AG04450 (cell line): ENCODE data around the gene FAM120B. TPM values are rescaled to one million over a fixed set of nuclear protein-coding genes. Genes with fewer than 3 reads are reported as not detected.

Source experiments
- CTCF ChIA-PET: fragments of 300-600, 350-600 bp; formaldehyde crosslinking; extraction: SDS; loops from one replicate; lab custom pipeline; 2022; ENCODE audit warnings: antibody characterized with exemption, inconsistent platforms; lab: Charles Lee
- POLR2A ChIA-PET: fragments of 350-600 bp; formaldehyde crosslinking; extraction: SDS; loops from one replicate; lab custom pipeline; 2021; ENCODE audit warnings: antibody characterized with exemption, inconsistent platforms; lab: Yijun Ruan, JAX
- DNase-seq: peaks from one replicate; pipeline ENCODE4 v3.0.0-alpha.2; 2011; ENCODE audit warnings: low read depth, low spot score
- H3K27ac ChIP-seq: one replicate; pipeline ENCODE4 v1.5.1; 2012; ENCODE audit warnings: low read depth, low read length, control low read depth
- H3K27me3 ChIP-seq: one replicate; pipeline ENCODE4 v1.6.0; 2012; ENCODE audit warnings: low read length; ENCODE audit not compliant: control insufficient read depth, insufficient read depth
- H3K4me3 ChIP-seq: 2 replicates; pipeline ENCODE4 v1.5.1; 2011; ENCODE audit warnings: mild to moderate bottlenecking, low read depth, low read length, control low read depth
- H3K9me3 ChIP-seq: 2 replicates; pipeline ENCODE4 v1.5.1; 2012; ENCODE audit warnings: low read length; ENCODE audit not compliant: control insufficient read depth, insufficient read depth
- polyA plus RNA-seq: library from polyadenylated mRNA; depleted of rRNA; stranded (reverse); fragments of >200 nt; gene quantifications from 2 replicates; pipeline ENCODE4 v1.2.3, GENCODE V29; 2011
- TF ChIP-seq, protein P1 (sequence below): IDR thresholded peaks from 2 replicates; pipeline ENCODE4 v1.5.1; 2011; ENCODE audit warnings: low read depth, low read length, control low read depth, inconsistent platforms

The FAM120B gene
- polyA plus RNA-seq, 1 experiment = 13.9 TPM

DNA sequence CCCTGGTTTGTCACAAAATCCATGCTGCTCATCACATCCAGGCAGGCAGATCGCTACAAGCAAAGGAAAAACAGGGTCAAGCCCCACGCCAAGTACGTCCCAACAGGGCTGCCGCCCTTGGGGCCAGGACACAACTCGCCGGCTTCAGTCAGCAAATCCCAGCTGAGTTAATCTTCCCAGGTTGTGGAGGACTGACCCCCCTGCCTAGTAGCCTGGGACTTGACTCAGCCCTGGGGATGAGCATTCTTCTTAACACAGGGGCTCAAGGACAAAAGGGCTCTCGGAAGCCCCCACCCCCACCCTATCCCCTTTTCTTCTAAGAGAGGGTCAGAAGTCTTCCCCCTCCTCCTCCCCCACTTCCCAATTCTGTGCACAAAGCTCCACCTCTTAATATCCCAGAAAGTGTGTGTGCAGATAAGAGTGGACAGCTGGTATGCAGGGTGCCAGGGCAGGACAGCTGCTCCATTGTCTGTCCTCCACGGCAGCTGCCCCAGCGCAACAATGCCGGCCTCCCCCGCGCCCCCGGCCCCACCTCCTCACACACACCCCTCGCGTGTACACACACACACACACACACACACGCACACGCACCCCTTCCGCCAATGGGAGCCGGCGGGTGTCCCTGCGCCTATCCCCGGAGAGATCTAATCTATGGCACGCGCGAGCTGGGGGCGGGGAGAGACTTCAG is 20.2 kb upstream of the FAM120B start:
- TF ChIP-seq, protein P1, sequence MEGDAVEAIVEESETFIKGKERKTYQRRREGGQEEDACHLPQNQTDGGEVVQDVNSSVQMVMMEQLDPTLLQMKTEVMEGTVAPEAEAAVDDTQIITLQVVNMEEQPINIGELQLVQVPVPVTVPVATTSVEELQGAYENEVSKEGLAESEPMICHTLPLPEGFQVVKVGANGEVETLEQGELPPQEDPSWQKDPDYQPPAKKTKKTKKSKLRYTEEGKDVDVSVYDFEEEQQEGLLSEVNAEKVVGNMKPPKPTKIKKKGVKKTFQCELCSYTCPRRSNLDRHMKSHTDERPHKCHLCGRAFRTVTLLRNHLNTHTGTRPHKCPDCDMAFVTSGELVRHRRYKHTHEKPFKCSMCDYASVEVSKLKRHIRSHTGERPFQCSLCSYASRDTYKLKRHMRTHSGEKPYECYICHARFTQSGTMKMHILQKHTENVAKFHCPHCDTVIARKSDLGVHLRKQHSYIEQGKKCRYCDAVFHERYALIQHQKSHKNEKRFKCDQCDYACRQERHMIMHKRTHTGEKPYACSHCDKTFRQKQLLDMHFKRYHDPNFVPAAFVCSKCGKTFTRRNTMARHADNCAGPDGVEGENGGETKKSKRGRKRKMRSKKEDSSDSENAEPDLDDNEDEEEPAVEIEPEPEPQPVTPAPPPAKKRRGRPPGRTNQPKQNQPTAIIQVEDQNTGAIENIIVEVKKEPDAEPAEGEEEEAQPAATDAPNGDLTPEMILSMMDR = no peak
- no peak for DNase-seq
- H3K27ac ChIP-seq = no peak overlapping the region
- POLR2A ChIA-PET = no interaction called here
- H3K9me3 ChIP-seq = no peaks in the 10 kb centered on the region; the same call in 1 of the 2 replicates
- H3K27me3 ChIP-seq = peaks cover 54% of the 10 kb centered on the region
- no peak overlapping the region for H3K4me3 ChIP-seq
- CTCF ChIA-PET = no interaction called here

DNA sequence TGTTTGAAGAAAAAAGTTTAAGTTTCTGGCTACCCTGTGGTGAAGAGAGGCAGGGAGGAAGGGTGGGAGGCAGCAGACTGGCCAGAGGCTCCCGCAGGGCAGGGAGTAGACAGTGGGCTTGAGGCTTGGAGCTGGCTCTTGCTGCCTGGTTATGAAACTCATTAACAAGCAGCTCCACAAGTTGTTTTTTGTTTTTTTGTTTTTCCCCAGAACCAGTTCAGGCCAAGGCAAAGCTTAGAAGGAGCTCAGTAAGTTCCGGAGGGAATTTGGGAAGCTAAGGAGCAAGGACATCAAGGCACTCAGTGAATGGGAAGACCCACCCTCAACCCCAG is 19.7 kb upstream of the FAM120B start:
- no peak for DNase-seq
- Histone ChIP-seq H3K27me3 (peaks cover 59% of the 10 kb centered on the region), H3K9me3 (no peaks in the 10 kb centered on the region; the same call in 1 of the 2 replicates), H3K27ac (no peak overlapping the region), H3K4me3 (no peak overlapping the region)
- POLR2A ChIA-PET = no interaction called here
- CTCF ChIA-PET = no interaction called here
- TF ChIP-seq, protein P1 = no peak

DNA sequence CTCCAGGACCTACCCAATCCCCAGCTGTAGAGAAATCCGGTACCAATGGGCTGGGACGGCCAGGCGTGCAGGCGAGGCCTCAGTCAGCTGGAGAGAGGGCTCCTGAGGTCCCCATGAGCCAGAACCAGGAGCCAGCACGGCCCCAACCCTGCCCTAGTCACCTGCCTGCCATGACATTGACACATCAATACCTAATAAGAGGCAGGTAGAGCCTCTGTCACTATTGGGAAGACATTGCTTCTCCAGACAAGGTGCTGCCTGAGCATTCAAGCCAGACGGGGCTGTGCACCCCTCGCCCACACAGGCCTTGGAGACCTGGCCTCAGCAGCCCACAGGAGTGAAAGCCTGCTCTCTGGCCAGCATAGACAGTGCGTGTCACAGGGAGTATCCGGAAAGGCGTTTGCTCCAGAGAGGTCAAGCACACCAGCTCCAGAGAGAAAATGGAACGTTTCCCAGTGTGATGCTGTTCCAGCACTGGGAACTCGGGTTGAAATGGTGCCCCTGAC is 19.1 kb upstream of the FAM120B start:
- no peak for DNase-seq
- ChIA-PET CTCF (no interaction called here), POLR2A (no interaction called here)
- TF ChIP-seq, protein P1 = no peak
- Histone ChIP-seq H3K9me3 (no peaks in the 10 kb centered on the region; the same call in 1 of the 2 replicates), H3K27me3 (peaks cover 65% of the 10 kb centered on the region), H3K4me3 (no peak overlapping the region), H3K27ac (no peak overlapping the region)

DNA sequence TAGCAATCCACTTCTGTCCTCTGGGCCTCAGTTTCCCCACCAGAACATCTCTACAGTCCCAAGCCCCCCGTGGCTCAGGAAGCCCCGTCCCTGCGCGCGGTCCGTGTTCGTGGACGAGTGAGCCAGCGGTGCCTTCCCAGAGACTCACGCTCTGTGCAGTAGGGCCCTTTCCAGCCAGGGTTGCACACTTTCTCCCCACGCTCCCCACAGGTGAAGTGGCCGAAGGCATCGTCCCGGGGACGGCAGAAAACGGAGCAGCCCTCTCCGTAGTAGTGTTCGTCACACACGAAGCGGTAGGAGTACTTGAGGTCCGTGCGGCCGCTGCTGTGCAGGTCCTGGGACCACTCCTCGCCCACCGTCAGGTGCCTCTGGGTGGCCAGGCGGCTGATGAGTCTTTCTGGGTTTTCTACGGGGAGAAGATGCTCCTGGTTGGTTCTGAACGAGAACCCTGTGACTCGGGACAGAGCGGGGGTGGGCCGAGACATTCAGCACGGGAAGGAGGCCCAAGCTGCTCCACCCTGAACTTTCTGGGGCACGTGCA is 18.4 kb upstream of the FAM120B start:
- CTCF ChIA-PET = interaction anchor here (0.6 kb wide), 1 partner anchor 114 kb away, joined by 3 read pairs; no protein-coding TSS in a partner anchor
- TF ChIP-seq, protein P1 = no peak
- POLR2A ChIA-PET = no interaction called here
- DNase-seq = no peak
- no peak overlapping the region for H3K27ac ChIP-seq
- H3K27me3 ChIP-seq = peaks cover 72% of the 10 kb centered on the region
- H3K4me3 ChIP-seq = no peak overlapping the region
- H3K9me3 ChIP-seq = no peaks in the 10 kb centered on the region; the same call in 1 of the 2 replicates

DNA sequence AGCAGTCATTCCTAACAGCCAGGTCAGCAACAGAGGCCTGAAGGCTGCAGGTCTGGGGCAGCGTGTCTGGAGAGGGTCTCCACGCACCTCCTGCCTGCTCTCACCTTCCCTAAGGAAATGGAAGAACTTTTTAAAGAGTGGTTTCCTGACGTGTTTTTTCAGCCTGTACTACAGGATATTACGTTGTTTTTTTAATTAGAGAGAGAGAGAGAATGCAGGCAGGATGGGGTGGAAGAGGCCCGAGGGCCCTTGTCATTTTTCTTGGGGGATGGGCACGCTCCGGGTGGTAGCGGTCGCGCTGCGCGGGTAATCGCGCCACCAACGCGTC is 17.7 kb upstream of the FAM120B start:
- H3K27me3 ChIP-seq = peaks cover 78% of the 10 kb centered on the region
- no peak for DNase-seq
- ChIA-PET POLR2A (no interaction called here), CTCF (no interaction called here)
- H3K9me3 ChIP-seq = no peaks in the 10 kb centered on the region; the same call in 1 of the 2 replicates
- no peak overlapping the region for H3K4me3 ChIP-seq
- H3K27ac ChIP-seq = no peak overlapping the region
- TF ChIP-seq, protein P1 = no peak
